ENCODE results near the gene HELQ.
"Not testable (repeated sequence)": the region's sequence is repeated elsewhere in the genome, so short reads cannot be mapped to it uniquely, and the experiment has no call there.

DNA sequence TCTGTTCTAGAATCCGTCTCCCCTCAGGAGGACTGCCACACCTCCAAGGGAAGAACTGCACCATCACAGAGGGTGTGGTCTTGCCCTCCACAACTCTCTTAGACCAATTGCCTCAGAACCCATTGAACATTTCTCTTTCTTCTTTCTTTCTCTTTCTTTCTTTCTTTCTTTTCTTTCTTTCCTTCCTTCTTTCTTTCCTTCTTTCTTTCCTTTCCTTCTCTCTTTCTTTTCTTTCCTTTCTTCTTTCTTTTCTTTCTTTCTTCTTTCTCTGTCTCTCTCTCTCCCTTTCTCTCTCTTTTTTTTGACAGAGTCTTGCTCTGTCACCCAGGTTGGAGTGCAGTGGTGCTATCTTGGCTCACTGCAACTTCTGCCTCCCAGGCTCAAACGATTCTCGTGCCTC, 46.0 kb upstream of the HELQ start:
- TF ChIP-seq, protein P1, sequence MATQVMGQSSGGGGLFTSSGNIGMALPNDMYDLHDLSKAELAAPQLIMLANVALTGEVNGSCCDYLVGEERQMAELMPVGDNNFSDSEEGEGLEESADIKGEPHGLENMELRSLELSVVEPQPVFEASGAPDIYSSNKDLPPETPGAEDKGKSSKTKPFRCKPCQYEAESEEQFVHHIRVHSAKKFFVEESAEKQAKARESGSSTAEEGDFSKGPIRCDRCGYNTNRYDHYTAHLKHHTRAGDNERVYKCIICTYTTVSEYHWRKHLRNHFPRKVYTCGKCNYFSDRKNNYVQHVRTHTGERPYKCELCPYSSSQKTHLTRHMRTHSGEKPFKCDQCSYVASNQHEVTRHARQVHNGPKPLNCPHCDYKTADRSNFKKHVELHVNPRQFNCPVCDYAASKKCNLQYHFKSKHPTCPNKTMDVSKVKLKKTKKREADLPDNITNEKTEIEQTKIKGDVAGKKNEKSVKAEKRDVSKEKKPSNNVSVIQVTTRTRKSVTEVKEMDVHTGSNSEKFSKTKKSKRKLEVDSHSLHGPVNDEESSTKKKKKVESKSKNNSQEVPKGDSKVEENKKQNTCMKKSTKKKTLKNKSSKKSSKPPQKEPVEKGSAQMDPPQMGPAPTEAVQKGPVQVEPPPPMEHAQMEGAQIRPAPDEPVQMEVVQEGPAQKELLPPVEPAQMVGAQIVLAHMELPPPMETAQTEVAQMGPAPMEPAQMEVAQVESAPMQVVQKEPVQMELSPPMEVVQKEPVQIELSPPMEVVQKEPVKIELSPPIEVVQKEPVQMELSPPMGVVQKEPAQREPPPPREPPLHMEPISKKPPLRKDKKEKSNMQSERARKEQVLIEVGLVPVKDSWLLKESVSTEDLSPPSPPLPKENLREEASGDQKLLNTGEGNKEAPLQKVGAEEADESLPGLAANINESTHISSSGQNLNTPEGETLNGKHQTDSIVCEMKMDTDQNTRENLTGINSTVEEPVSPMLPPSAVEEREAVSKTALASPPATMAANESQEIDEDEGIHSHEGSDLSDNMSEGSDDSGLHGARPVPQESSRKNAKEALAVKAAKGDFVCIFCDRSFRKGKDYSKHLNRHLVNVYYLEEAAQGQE (IDR thresholded peaks at IDR 0.05; ENCODE audit: insufficient read depth in 1 of 2, low read depth in 2 of 2, low read length in 1 of 2), result not testable (repeated sequence)
- TF ChIP-seq SIN3A (IDR thresholded peaks at IDR 0.05; ENCODE audit: borderline replicate concordance, insufficient read depth, low read depth, low read length), result not testable (repeated sequence)
- TF ChIP-seq, protein P2, sequence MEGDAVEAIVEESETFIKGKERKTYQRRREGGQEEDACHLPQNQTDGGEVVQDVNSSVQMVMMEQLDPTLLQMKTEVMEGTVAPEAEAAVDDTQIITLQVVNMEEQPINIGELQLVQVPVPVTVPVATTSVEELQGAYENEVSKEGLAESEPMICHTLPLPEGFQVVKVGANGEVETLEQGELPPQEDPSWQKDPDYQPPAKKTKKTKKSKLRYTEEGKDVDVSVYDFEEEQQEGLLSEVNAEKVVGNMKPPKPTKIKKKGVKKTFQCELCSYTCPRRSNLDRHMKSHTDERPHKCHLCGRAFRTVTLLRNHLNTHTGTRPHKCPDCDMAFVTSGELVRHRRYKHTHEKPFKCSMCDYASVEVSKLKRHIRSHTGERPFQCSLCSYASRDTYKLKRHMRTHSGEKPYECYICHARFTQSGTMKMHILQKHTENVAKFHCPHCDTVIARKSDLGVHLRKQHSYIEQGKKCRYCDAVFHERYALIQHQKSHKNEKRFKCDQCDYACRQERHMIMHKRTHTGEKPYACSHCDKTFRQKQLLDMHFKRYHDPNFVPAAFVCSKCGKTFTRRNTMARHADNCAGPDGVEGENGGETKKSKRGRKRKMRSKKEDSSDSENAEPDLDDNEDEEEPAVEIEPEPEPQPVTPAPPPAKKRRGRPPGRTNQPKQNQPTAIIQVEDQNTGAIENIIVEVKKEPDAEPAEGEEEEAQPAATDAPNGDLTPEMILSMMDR (IDR thresholded peaks at IDR 0.05), result not testable (repeated sequence)
